Endothelial cell of umbilical vein (primary cell): ENCODE data around the gene HTT. TPM values are rescaled to one million over a fixed set of nuclear protein-coding genes. Genes with fewer than 3 reads are reported as not detected.

ENCODE experiments used
- BruUV-seq: library from RNA; stranded (reverse); fragments of 400-500 nt; replicated peaks from 2 replicates; lab custom pipeline; 2021; lab: Mats Ljungman, UMichigan
- CTCF ChIA-PET: fragments of 300-600, 350-600 bp; sonication (Branson Sonifier 250); formaldehyde crosslinking; loops from one replicate; lab custom pipeline; 2021; ENCODE audit warnings: antibody characterized with exemption, inconsistent platforms; lab: Charles Lee
- POLR2A ChIA-PET: fragments of 300-600, 350-600 bp; sonication (Branson Sonifier 250); formaldehyde crosslinking; loops from one replicate; lab custom pipeline; 2021; ENCODE audit warnings: antibody characterized with exemption, inconsistent platforms; lab: Charles Lee
- DNase-seq: peaks from one replicate; pipeline ENCODE4 v3.0.0-alpha.2; 2011; ENCODE audit warnings: low read depth, low spot score
- FAIRE-seq: peaks from 2 replicates; lab custom pipeline; 2011; peaks lifted over from hg19 to GRCh38; lab: Jason Lieb, UNC
- H2AFZ ChIP-seq: 2 replicates; pipeline ENCODE4 v1.6.0; 2012; ENCODE audit warnings: low read depth, low read length, control low read depth, inconsistent platforms
- H3K27ac ChIP-seq: 2 replicates; pipeline ENCODE4 v1.5.1; 2011; ENCODE audit warnings: low read depth, mild to moderate bottlenecking, control low read depth, low read length, moderate library complexity; ENCODE audit not compliant: insufficient read depth
- H3K27me3 ChIP-seq, 2 experiments: 2 replicates each; pipeline versions ENCODE4 v1.6.0 to v1.6.1; 2011; ENCODE audit warnings: low read length in 2 of 2, mixed read lengths in 1 of 2; ENCODE audit not compliant: control insufficient read depth in 2 of 2, insufficient read depth in 2 of 2
- H3K36me3 ChIP-seq, 2 experiments: 2 replicates in 1 of 2; 3 replicates in 1 of 2; pipeline ENCODE4 v1.5.1; 2011; ENCODE audit warnings: low read length in 2 of 2, mild to moderate bottlenecking in 1 of 2, moderate library complexity in 1 of 2; ENCODE audit not compliant: control insufficient read depth in 2 of 2, insufficient read depth in 2 of 2; ENCODE audit errors: extremely low read depth in 1 of 2
- H3K4me1 ChIP-seq: 3 replicates; pipeline ENCODE4 v1.5.1; 2011; ENCODE audit warnings: mild to moderate bottlenecking, low read length; ENCODE audit not compliant: control insufficient read depth, insufficient read depth; ENCODE audit errors: extremely low read depth
- H3K4me2 ChIP-seq: 2 replicates; pipeline ENCODE4 v1.6.1; 2011; ENCODE audit warnings: low read length, control low read depth, mixed read lengths; ENCODE audit not compliant: insufficient read depth
- H3K4me3 ChIP-seq, 3 experiments: fragments of 200-600 bp in 1 of 3; sonication (generic), shearing (Covaris generic) in 1 of 3; replicated peaks in 1 of 3; 2 replicates each; pipeline ENCODE4 v1.5.1; 2011 to 2016; ENCODE audit warnings: control low read depth in 3 of 3, low read length in 3 of 3, mild to moderate bottlenecking in 2 of 3, inconsistent platforms in 1 of 3, low read depth in 1 of 3, moderate library complexity in 1 of 3; ENCODE audit not compliant: insufficient read depth in 1 of 3
- H3K79me2 ChIP-seq: 2 replicates; pipeline ENCODE4 v1.6.0; 2012; ENCODE audit warnings: low read length, inconsistent platforms; ENCODE audit not compliant: control insufficient read depth, insufficient read depth
- H3K9ac ChIP-seq: replicated peaks from 2 replicates; pipeline ENCODE3; 2011; ENCODE audit warnings: low read length, control low read depth; ENCODE audit not compliant: insufficient read depth; ENCODE audit errors: extremely low read depth
- H3K9me1 ChIP-seq: replicated peaks from 3 replicates; pipeline ENCODE4 v1.6.0; 2011; ENCODE audit warnings: mild to moderate bottlenecking, low read length; ENCODE audit not compliant: control insufficient read depth, insufficient read depth; ENCODE audit errors: extremely low read depth
- H3K9me3 ChIP-seq: replicated peaks from 2 replicates; pipeline ENCODE4 v1.5.1; 2012; ENCODE audit warnings: low read length, inconsistent platforms; ENCODE audit not compliant: control insufficient read depth, insufficient read depth
- H4K20me1 ChIP-seq: replicated peaks from 2 replicates; pipeline ENCODE3; 2011; ENCODE audit warnings: mild to moderate bottlenecking, low read length; ENCODE audit not compliant: control insufficient read depth, insufficient read depth; ENCODE audit errors: extremely low read depth
- EZH2 ChIP-seq: IDR thresholded peaks from 2 replicates; pipeline ENCODE4 v1.6.1; 2012; ENCODE audit warnings: borderline replicate concordance, low read depth, mild to moderate bottlenecking, moderate library complexity, low read length, inconsistent platforms; ENCODE audit not compliant: severe bottlenecking
- FOS ChIP-seq: IDR thresholded peaks from 2 replicates; pipeline ENCODE4 v1.6.1; 2011; ENCODE audit warnings: mild to moderate bottlenecking, low read length, moderate library complexity, borderline replicate concordance; ENCODE audit not compliant: insufficient read depth
- GATA2 ChIP-seq: IDR thresholded peaks from 2 replicates; pipeline ENCODE4 v1.7.0; 2011; ENCODE audit warnings: low read depth, mild to moderate bottlenecking, moderate library complexity, mixed read lengths, low read length; ENCODE audit not compliant: insufficient read length, insufficient read depth
- JUN ChIP-seq: IDR thresholded peaks from 2 replicates; pipeline ENCODE4 v1.6.1; 2011; ENCODE audit warnings: borderline replicate concordance, low read depth; ENCODE audit not compliant: insufficient read length, insufficient read depth
- MYC ChIP-seq: IDR thresholded peaks from one replicate; pipeline ENCODE4 v1.6.1; 2011; ENCODE audit warnings: mild to moderate bottlenecking, low read depth, low read length
- POLR2A ChIP-seq: IDR thresholded peaks from 2 replicates; pipeline ENCODE4 v1.6.1; 2012; ENCODE audit warnings: low read depth, mild to moderate bottlenecking, control low read depth, low read length
- POLR2AphosphoS5 ChIP-seq: IDR thresholded peaks from 2 replicates; pipeline ENCODE4 v1.6.1; 2012; ENCODE audit warnings: low read depth, mild to moderate bottlenecking, control low read depth, low read length, moderate library complexity; ENCODE audit not compliant: insufficient read depth
- dilution Hi-C: fragments of 300-500 bp; cut with MboI; formaldehyde crosslinking; loops from one replicate; pipeline ENCODE4 v1.15.0; 2019; ENCODE audit warnings: low sequenced_read_pairs; ENCODE audit not compliant: extremely low pct_ligation_motif_present
- intact Hi-C: fragments of 100-400 bp; cut with micrococcal nuclease; formaldehyde crosslinking; loops from one replicate; pipeline ENCODE4 v1.10.0; 2022
- polyA plus RNA-seq, 4 experiments: library from polyadenylated mRNA; depleted of rRNA in 3 of 4; stranded (reverse) in 3 of 4; unstranded in 1 of 4; fragments of >200 nt; gene quantifications; 2 replicates each; pipeline versions ENCODE4 v1.2.1 to v1.2.3, GENCODE V29; 2011 to 2012; ENCODE audit warnings: missing spikeins in 1 of 4
- total RNA-seq: library from RNA; stranded (reverse); gene quantifications from 2 replicates; pipeline ENCODE4 v1.2.3, GENCODE V29; 2021
- TF ChIP-seq, protein P1 (sequence below): IDR thresholded peaks from 2 replicates; pipeline ENCODE4 v1.6.1; 2011; ENCODE audit not compliant: insufficient read depth, insufficient read length
- TF ChIP-seq, protein P2 (sequence below), 2 donors: IDR thresholded peaks; 1 replicate in 1 of 2; 2 replicates in 1 of 2; pipeline ENCODE4 v1.5.1; 2011; ENCODE audit warnings: low read length in 2 of 2, mild to moderate bottlenecking in 2 of 2, moderate library complexity in 2 of 2, control low read depth in 1 of 2, inconsistent platforms in 1 of 2, low read depth in 1 of 2; ENCODE audit not compliant: insufficient read depth in 1 of 2; ENCODE audit errors: extremely low read depth in 1 of 2

Gene HTT
- total and polyA plus RNA-seq, 2 donors (not counting 3 experiments of a cell fraction or from before 2014, with no cell fraction given), result 15.7 to 61.2 TPM

GRCh38 chr4:3268395-3269104 is 194.1 kb downstream of the HTT start:
- Histone ChIP-seq H3K4me2 (no peak overlapping the region), H3K36me3 (no peaks in the 10 kb centered on the region), H4K20me1 (no peaks in the 10 kb centered on the region), H3K9me1 (no peaks in the 10 kb centered on the region), H3K9me3 (no peaks in the 10 kb centered on the region), H3K9ac (no peak overlapping the region), H3K27me3 (peaks cover 2% of the 10 kb centered on the region in 2 experiments), H3K4me3 (no peak overlapping the region), H2AFZ (no peak overlapping the region), H3K27ac (no peak overlapping the region), H3K4me1 (no peaks in the 10 kb centered on the region), H3K79me2 (no peaks in the 10 kb centered on the region)
- TF ChIP-seq EZH2 (no peak), GATA2 (no peak), JUN (no peak), FOS (no peak), MYC (no peak), POLR2AphosphoS5 (no peak), POLR2A (no peak)
- TF ChIP-seq, protein P1, sequence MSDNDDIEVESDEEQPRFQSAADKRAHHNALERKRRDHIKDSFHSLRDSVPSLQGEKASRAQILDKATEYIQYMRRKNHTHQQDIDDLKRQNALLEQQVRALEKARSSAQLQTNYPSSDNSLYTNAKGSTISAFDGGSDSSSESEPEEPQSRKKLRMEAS, result no peak
- TF ChIP-seq, protein P2, sequence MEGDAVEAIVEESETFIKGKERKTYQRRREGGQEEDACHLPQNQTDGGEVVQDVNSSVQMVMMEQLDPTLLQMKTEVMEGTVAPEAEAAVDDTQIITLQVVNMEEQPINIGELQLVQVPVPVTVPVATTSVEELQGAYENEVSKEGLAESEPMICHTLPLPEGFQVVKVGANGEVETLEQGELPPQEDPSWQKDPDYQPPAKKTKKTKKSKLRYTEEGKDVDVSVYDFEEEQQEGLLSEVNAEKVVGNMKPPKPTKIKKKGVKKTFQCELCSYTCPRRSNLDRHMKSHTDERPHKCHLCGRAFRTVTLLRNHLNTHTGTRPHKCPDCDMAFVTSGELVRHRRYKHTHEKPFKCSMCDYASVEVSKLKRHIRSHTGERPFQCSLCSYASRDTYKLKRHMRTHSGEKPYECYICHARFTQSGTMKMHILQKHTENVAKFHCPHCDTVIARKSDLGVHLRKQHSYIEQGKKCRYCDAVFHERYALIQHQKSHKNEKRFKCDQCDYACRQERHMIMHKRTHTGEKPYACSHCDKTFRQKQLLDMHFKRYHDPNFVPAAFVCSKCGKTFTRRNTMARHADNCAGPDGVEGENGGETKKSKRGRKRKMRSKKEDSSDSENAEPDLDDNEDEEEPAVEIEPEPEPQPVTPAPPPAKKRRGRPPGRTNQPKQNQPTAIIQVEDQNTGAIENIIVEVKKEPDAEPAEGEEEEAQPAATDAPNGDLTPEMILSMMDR (IDR thresholded peaks at IDR 0.05; ENCODE audit: extremely low read depth in 1 of 2, insufficient read depth in 1 of 2, low read depth in 1 of 2, low read length in 2 of 2), result no peak
- POLR2A ChIA-PET, result no interaction called here
- dilution Hi-C loops (no loop called here), intact Hi-C loops (no loop called here)
- CTCF ChIA-PET, result interaction anchor here (0.6 kb wide), 1 partner anchor 10 kb away, joined by 3 read pairs; no protein-coding TSS in a partner anchor
- FAIRE-seq (no peak), DNase-seq (no peak)
- BruUV-seq, result no TSS peak
